Right lobe of liver (tissue), 4 donors: ENCODE measurements around the gene MTUS2.

Experiments used
- POLR2A ChIP-seq: fragments of 450-650 bp; IDR thresholded peaks from one replicate; pipeline ENCODE4 v1.6.1; 2017; ENCODE audit warnings: antibody characterized with exemption, mild to moderate bottlenecking
- TF ChIP-seq, protein P1 (sequence below), 4 donors: fragments of 200-600 bp in 3 of 4; fragments of 450-650 bp in 1 of 4; IDR thresholded peaks; one replicate each; pipeline versions ENCODE4 v1.5.1 to v1.8.0; 2016 to 2022; ENCODE audit warnings: antibody characterized with exemption in 4 of 4, mild to moderate bottlenecking in 2 of 4
- donor health status: DM: no; HTN: no; CAD: no.
- donor health status: DM: no; HTN: no; CAD: no.
- donor health status: DM: no; HTN: yes; CAD: no.

- TF ChIP-seq, protein P1, sequence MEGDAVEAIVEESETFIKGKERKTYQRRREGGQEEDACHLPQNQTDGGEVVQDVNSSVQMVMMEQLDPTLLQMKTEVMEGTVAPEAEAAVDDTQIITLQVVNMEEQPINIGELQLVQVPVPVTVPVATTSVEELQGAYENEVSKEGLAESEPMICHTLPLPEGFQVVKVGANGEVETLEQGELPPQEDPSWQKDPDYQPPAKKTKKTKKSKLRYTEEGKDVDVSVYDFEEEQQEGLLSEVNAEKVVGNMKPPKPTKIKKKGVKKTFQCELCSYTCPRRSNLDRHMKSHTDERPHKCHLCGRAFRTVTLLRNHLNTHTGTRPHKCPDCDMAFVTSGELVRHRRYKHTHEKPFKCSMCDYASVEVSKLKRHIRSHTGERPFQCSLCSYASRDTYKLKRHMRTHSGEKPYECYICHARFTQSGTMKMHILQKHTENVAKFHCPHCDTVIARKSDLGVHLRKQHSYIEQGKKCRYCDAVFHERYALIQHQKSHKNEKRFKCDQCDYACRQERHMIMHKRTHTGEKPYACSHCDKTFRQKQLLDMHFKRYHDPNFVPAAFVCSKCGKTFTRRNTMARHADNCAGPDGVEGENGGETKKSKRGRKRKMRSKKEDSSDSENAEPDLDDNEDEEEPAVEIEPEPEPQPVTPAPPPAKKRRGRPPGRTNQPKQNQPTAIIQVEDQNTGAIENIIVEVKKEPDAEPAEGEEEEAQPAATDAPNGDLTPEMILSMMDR (IDR thresholded peaks at IDR 0.05), result no peak
- no peak for TF ChIP-seq POLR2A
Observed at GRCh38 chr13:28830580-28830979, 10.4 kb downstream of the MTUS2 start.
